ENCODE results near the gene TMEM63A.
"Not testable (repeated sequence)": the region's sequence is repeated elsewhere in the genome, so short reads cannot be mapped to it uniquely, and the experiment has no call there.

TMEM63A gene

GRCh38 chr1:225908013-225908640, 25.9 kb upstream of the TMEM63A start:
- no peak for DNase-seq

GRCh38 chr1:225907341-225907740, 25.2 kb upstream of the TMEM63A start:
- DNase-seq: no peak

- no peak for DNase-seq
These were observed 24.3 kb upstream of the TMEM63A start for GRCh38 chr1:225906467-225906866.

GRCh38 chr1:225903623-225904022, 21.4 kb upstream of the TMEM63A start:
- no peak for DNase-seq

- DNase-seq: no peak
These were observed 17.1 kb upstream of the TMEM63A start for GRCh38 chr1:225899044-225899925.

GRCh38 chr1:225897595-225898514, 15.7 kb upstream of the TMEM63A start:
- no peak for DNase-seq

GRCh38 chr1:225896937-225897549, 14.9 kb upstream of the TMEM63A start:
- DNase-seq: no peak

- DNase-seq: no peak
These were observed 14.3 kb upstream of the TMEM63A start for GRCh38 chr1:225896494-225896893.

- DNase-seq: no peak
These were observed 10.1 kb upstream of the TMEM63A start for GRCh38 chr1:225892307-225892706.

GRCh38 chr1:225891229-225891972, 9.2 kb upstream of the TMEM63A start:
- no peak for DNase-seq

- no peak for DNase-seq
These were observed 8.4 kb upstream of the TMEM63A start for GRCh38 chr1:225890346-225891228.

GRCh38 chr1:225889743-225890142, 7.6 kb upstream of the TMEM63A start:
- DNase-seq: no peak

- no peak for DNase-seq
These were observed 6.9 kb upstream of the TMEM63A start, which contains the start of gene LEFTY1 for GRCh38 chr1:225888898-225889601. Gene LEFTY1 (minus strand): TSS chr1:225889146. CDS start chr1:225889066, 80 bp downstream.

- DNase-seq: no peak
These were observed 6.2 kb upstream of the TMEM63A start for GRCh38 chr1:225888289-225888897.

- not testable (repeated sequence) for DNase-seq
These were observed 5.5 kb upstream of the TMEM63A start for GRCh38 chr1:225887554-225888288.

GRCh38 chr1:225887030-225887314, 4.8 kb upstream of the TMEM63A start:
- DNase-seq: no peak

- DNase-seq: no peak
These were observed 4.2 kb upstream of the TMEM63A start for GRCh38 chr1:225886159-225887029.

GRCh38 chr1:225885336-225885735, 3.2 kb upstream of the TMEM63A start:
- no peak for DNase-seq

Data from EL (cell line).